Measurements from ENCODE around the gene SKP1. TPM values are rescaled to one million over a fixed set of nuclear protein-coding genes. Genes with fewer than 3 reads are reported as not detected.

SKP1 gene
- total RNA-seq, 1 experiment from 2014 or later, result 245 TPM

GRCh38 chr5:134203630-134204029 lies 26.9 kb upstream of the SKP1 start:
- H2AFZ ChIP-seq (ENCODE audit: low read depth, low read length, poor library complexity, severe bottlenecking), result no peak overlapping the region
- H3K79me2 ChIP-seq (ENCODE audit: insufficient read depth, low read length), result peaks cover 100% of the 10 kb centered on the region
- H3K4me1 ChIP-seq (ENCODE audit: control insufficient read depth in 1 of 2, insufficient read depth in 2 of 2, low read length in 2 of 2), result no peaks in the 10 kb centered on the region
- H3K9me2 ChIP-seq (ENCODE audit: insufficient read depth), result no peaks in the 10 kb centered on the region
- H3K9ac ChIP-seq (ENCODE audit: low read length), result no peak overlapping the region
- peaks cover 41 to 65% of the 10 kb centered on the region in 2 experiments for H3K36me3 ChIP-seq (ENCODE audit: control insufficient read depth in 1 of 2, insufficient read depth in 2 of 2, low read length in 2 of 2)
- peaks cover 46% of the 10 kb centered on the region for H4K20me1 ChIP-seq (ENCODE audit: insufficient read depth)
- no peak overlapping the region for H3K4me2 ChIP-seq (ENCODE audit: low read length)
- no peaks in the 10 kb centered on the region for H3K9me3 ChIP-seq (ENCODE audit: control insufficient read depth in 1 of 2, insufficient read depth in 1 of 2, low read depth in 1 of 2, low read length in 2 of 2)
- no peak for ATAC-seq
- no peak overlapping the region for H3K27ac ChIP-seq (ENCODE audit: low read depth, low read length)
- CTCF ChIA-PET, result no interaction called here
- H3K27me3 ChIP-seq (ENCODE audit: insufficient read depth, low read length), result no peaks in the 10 kb centered on the region
- POLR2A ChIA-PET, result no interaction called here
- intact Hi-C loops (cut with micrococcal nuclease), result no loop called here
- no peak overlapping the region for H3K4me3 ChIP-seq (replicated peaks in 1 of 2; ENCODE audit: low read depth in 1 of 2, low read length in 2 of 2)
- TF ChIP-seq EGR1 (IDR thresholded peaks at IDR 0.05; ENCODE audit: low read depth) (no peak), ZBTB33 (IDR thresholded peaks at IDR 0.05; ENCODE audit: extremely low read depth, insufficient replicate concordance, low read length) (no peak), CBX3 (IDR thresholded peaks at IDR 0.05; ENCODE audit: low read depth) (no peak), SP1 (IDR thresholded peaks at IDR 0.05; ENCODE audit: low read depth) (no peak), SRF (IDR thresholded peaks at IDR 0.05; ENCODE audit: low read depth) (no peak), ZFX (IDR thresholded peaks at IDR 0.05) (no peak), ELF1 (IDR thresholded peaks at IDR 0.05; ENCODE audit: borderline replicate concordance, low read depth) (no peak), SIN3A (IDR thresholded peaks at IDR 0.05; ENCODE audit: low read depth) (no peak), CTCF (IDR thresholded peaks at IDR 0.05 in 2 of 3, conservative IDR thresholded peaks at IDR 0.05 in 1 of 3; ENCODE audit: borderline replicate concordance in 1 of 3, insufficient read depth in 1 of 3, low read depth in 2 of 3, low read length in 2 of 3) (no peak), FOSL1 (IDR thresholded peaks at IDR 0.05; ENCODE audit: low read depth) (no peak), TCF7L2 (IDR thresholded peaks at IDR 0.05; ENCODE audit: borderline replicate concordance, extremely low read depth, insufficient read depth, insufficient read length) (no peak), REST (IDR thresholded peaks at IDR 0.05; ENCODE audit: low read depth) (no peak), RAD21 (IDR thresholded peaks at IDR 0.05; ENCODE audit: low read depth) (no peak), ZNF274 (IDR thresholded peaks at IDR 0.05; ENCODE audit: low read depth, low read length) (no peak)
- DNase-seq (ENCODE audit: low read depth, low spot score), result no peak
- RAD21 ChIA-PET (ENCODE audit: low non-redundant PET in 1 of 2, low total read pairs in 2 of 2, uncharacterized antibody in 2 of 2, unreplicated experiment in 2 of 2), result no interaction called here
- no TSS peak for BruUV-seq (replicated peaks)
